CD4-positive, alpha-beta memory T cell (primary cell): Measurements from ENCODE around the gene SCAF1. TPM values are rescaled to one million over a fixed set of nuclear protein-coding genes. Genes with fewer than 3 reads are reported as not detected.

Experiments used
- CTCF ChIA-PET: fragments of 350-600 bp; sonication (Branson Sonifier 250); formaldehyde crosslinking; loops from one replicate; lab custom pipeline; 2021; ENCODE audit warnings: inconsistent platforms; ENCODE audit not compliant: partially characterized antibody; lab: Charles Lee
- POLR2A ChIA-PET: fragments of 350-600 bp; sonication (Branson Sonifier 250); formaldehyde crosslinking; loops from one replicate; lab custom pipeline; 2021; ENCODE audit not compliant: partially characterized antibody; lab: Charles Lee
- DNase-seq, 5 donors: peaks; one replicate each; pipeline versions ENCODE4 v3.0.0 to v3.0.0-alpha.2; 2020 to 2022; ENCODE audit warnings: mixed read lengths in 1 of 5
- H3K27ac ChIP-seq: one replicate; pipeline ENCODE4 v1.7.0; 2013; ENCODE audit warnings: low read depth, low read length
- H3K27me3 ChIP-seq: 2 replicates; pipeline ENCODE4 v1.7.0; 2013; ENCODE audit warnings: mild to moderate bottlenecking, low read length, moderate library complexity; ENCODE audit not compliant: insufficient read depth
- H3K36me3 ChIP-seq: 2 replicates; pipeline ENCODE4 v1.7.0; 2013; ENCODE audit warnings: mild to moderate bottlenecking, low read length, moderate library complexity; ENCODE audit not compliant: insufficient read depth
- H3K4me1 ChIP-seq: 2 replicates; pipeline ENCODE4 v1.7.0; 2013; ENCODE audit warnings: mild to moderate bottlenecking, low read length, moderate library complexity; ENCODE audit not compliant: insufficient read depth
- H3K4me3 ChIP-seq, 2 donors: one replicate each; pipeline ENCODE4 v1.7.0; 2013; ENCODE audit warnings: low read length in 2 of 2, mild to moderate bottlenecking in 1 of 2
- H3K9me3 ChIP-seq, 2 donors: one replicate each; pipeline ENCODE4 v1.7.0; 2013; ENCODE audit warnings: low read length in 2 of 2, control low read depth in 1 of 2; ENCODE audit not compliant: control insufficient read depth in 1 of 2
- H3K27ac Mint-ChIP-seq, 7 donors: one replicate each; pipeline ENCODE4 v1.8.0; 2020 to 2021; ENCODE audit warnings: mixed read lengths in 7 of 7, mild to moderate bottlenecking in 6 of 7, inconsistent platforms in 3 of 7, moderate library complexity in 3 of 7
- H3K27me3 Mint-ChIP-seq, 2 donors: one replicate each; pipeline ENCODE4 v1.8.0; 2020 to 2021; ENCODE audit warnings: mixed read lengths in 2 of 2
- H3K36me3 Mint-ChIP-seq, 2 donors: one replicate each; pipeline ENCODE4 v1.8.0; 2020 to 2021; ENCODE audit warnings: mixed read lengths in 2 of 2, inconsistent platforms in 1 of 2, mild to moderate bottlenecking in 1 of 2
- H3K4me1 Mint-ChIP-seq, 4 donors: one replicate each; pipeline ENCODE4 v1.8.0; 2020 to 2021; ENCODE audit warnings: mixed read lengths in 4 of 4, mild to moderate bottlenecking in 1 of 4
- H3K4me3 Mint-ChIP-seq, 8 donors: one replicate each; pipeline ENCODE4 v1.8.0; 2020 to 2021; ENCODE audit warnings: mixed read lengths in 8 of 8, mild to moderate bottlenecking in 7 of 8, moderate library complexity in 6 of 8, inconsistent platforms in 3 of 8
- H3K9me3 Mint-ChIP-seq, 8 donors: one replicate each; pipeline ENCODE4 v1.8.0; 2020 to 2021; ENCODE audit warnings: mixed read lengths in 8 of 8, mild to moderate bottlenecking in 5 of 8, inconsistent platforms in 3 of 8, moderate library complexity in 1 of 8
- intact Hi-C: fragments of 100-400 bp; cut with micrococcal nuclease; formaldehyde crosslinking; loops from one replicate; pipeline ENCODE4 v1.15.1; 2023
- polyA plus RNA-seq, 2 donors: library from polyadenylated mRNA; unstranded; fragments of 300-500 nt; fragmentation: Illumina TruSeq; gene quantifications; one replicate each; pipeline ENCODE4 v1.2.3, GENCODE V29; 2021
- total RNA-seq, 2 experiments: library from RNA; stranded (reverse); gene quantifications; one replicate each; pipeline ENCODE4 v1.2.3, GENCODE V29; 2021

Gene SCAF1
- total and polyA plus RNA-seq, 4 experiments from 2014 or later, result 4.0 to 62.7 (median 60.5) TPM; not detected in 1

- Histone ChIP-seq H3K4me3 (no peak overlapping the region), H3K36me3 (peaks cover 34% of the 10 kb centered on the region), H3K27ac (no peak overlapping the region), H3K9me3 (no peaks in the 10 kb centered on the region), H3K4me1 (peaks cover 25% of the 10 kb centered on the region), H3K27me3 (no peaks in the 10 kb centered on the region)
- DNase-seq, result peak in 1 of 5 donors; percentile 15
- POLR2A ChIA-PET, result no interaction called here
- intact Hi-C loops, result no loop called here
- no peaks in the 10 kb centered on the region for H3K9me3 Mint-ChIP-seq
- peaks cover 6 to 12% of the 10 kb centered on the region in 2 donors for H3K27me3 Mint-ChIP-seq
- CTCF ChIA-PET, result interaction anchor here (1.4 to 1.6 kb wide), 2 partner anchors 94 to 184 kb away, joined by 3 to 4 read pairs; no protein-coding TSS in a partner anchor
- no peak overlapping the region for H3K4me3 Mint-ChIP-seq
- peaks cover 12 to 24% (median 18%) of the 10 kb centered on the region in 4 donors for H3K4me1 Mint-ChIP-seq
- no peak overlapping the region for H3K27ac Mint-ChIP-seq
- H3K36me3 Mint-ChIP-seq, result peaks cover 25 to 44% of the 10 kb centered on the region in 2 donors
These were observed 44.6 kb downstream of the SCAF1 start for GRCh38 chr19:49686503-49687088.

DNA sequence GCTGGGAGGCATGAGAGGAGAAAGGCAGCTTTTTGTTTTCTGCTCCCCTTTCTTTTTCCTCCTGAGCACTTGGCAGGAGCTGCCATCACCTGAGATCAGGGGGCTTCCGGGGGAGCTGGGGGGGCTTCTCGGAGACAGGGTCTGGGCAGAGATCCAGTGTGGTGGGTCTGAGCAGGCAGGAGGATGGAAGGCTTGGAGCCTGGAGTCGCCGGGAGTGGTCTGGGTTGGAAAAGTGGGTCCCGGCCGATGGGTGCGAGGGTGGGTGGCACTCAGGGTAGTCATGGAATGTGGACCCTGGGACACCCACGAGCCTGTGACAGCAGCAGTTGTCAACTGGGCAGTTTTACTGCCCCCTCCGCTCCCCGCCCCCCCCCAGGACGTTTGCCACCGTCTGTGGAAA is 45.1 kb downstream of the SCAF1 start:
- ChIA-PET CTCF (no interaction called here), POLR2A (interaction anchor here (0.6 to 1.1 kb wide), 2 partner anchors 8 to 29 kb away, joined by 3 to 4 read pairs; no protein-coding TSS in a partner anchor)
- intact Hi-C loops, result no loop called here
- peak in 1 of 5 donors; percentile 25 for DNase-seq
- Mint-ChIP-seq H3K27me3 (peaks cover 6 to 13% of the 10 kb centered on the region in 2 donors), H3K4me1 (peaks cover 12 to 23% (median 18%) of the 10 kb centered on the region in 4 donors), H3K36me3 (peaks cover 20 to 41% of the 10 kb centered on the region in 2 donors), H3K4me3 (no peak overlapping the region), H3K27ac (peak overlapping the region in 1 of 7 donors; percentile 41), H3K9me3 (no peaks in the 10 kb centered on the region)
- Histone ChIP-seq H3K27ac (no peak overlapping the region), H3K36me3 (peaks cover 29% of the 10 kb centered on the region), H3K27me3 (peaks cover under 1% of the 10 kb centered on the region), H3K9me3 (no peaks in the 10 kb centered on the region), H3K4me1 (peaks cover 27% of the 10 kb centered on the region), H3K4me3 (no peak overlapping the region)

GRCh38 chr19:49687566-49688316 is 45.7 kb downstream of the SCAF1 start:
- Mint-ChIP-seq H3K4me1 (peaks cover 12 to 27% (median 17%) of the 10 kb centered on the region in 4 donors), H3K27me3 (peaks cover 8 to 13% of the 10 kb centered on the region in 2 donors), H3K36me3 (peaks cover 15 to 36% of the 10 kb centered on the region in 2 donors), H3K4me3 (no peak overlapping the region), H3K27ac (peak overlapping the region in 3 of 7 donors; percentile 8 to 77 (median 37)), H3K9me3 (no peaks in the 10 kb centered on the region)
- no peak overlapping the region for H3K4me3 ChIP-seq
- peak in 1 of 5 donors; percentile 36 for DNase-seq
- intact Hi-C loops, result no loop called here
- H3K36me3 ChIP-seq, result peaks cover 25% of the 10 kb centered on the region
- ChIA-PET CTCF (no interaction called here), POLR2A (interaction anchor here (0.6 to 1.1 kb wide), 2 partner anchors 9 to 28 kb away, joined by 3 to 4 read pairs; no protein-coding TSS in a partner anchor)
- H3K27ac ChIP-seq, result no peak overlapping the region
- peaks cover 4% of the 10 kb centered on the region for H3K27me3 ChIP-seq
- peaks cover 27% of the 10 kb centered on the region for H3K4me1 ChIP-seq
- H3K9me3 ChIP-seq, result no peaks in the 10 kb centered on the region

DNA sequence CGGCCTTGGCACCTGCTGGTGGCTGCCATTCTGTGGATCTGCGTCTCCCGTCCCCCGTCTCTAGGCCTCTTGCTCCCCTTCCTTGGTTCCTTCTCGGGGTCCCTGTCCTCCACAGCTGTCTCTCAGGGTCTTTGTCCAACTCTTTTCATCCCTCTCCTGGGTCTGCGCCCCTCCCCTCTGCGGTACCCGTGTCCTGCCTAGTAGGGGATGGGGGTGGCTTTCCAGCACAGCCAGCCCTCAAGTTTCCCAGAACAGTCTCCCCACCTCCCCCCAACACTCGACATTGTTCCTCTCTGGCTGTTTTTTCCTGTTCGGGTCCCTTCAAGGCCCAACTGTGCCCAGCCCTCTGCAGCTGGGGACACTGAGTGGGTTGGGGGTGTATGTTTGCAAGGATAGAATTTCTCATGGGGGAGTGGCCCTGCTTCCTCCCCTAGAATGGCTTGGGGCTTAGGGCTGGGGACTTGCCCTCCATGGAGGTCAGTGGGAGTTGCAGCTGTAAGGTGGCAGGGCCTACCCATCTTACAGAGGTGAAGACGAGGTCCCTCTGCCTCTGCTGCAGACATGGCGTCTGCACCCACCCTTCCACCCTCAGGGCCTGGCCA is 46.6 kb downstream of the SCAF1 start:
- POLR2A ChIA-PET, result no interaction called here
- peaks cover 12 to 27% (median 17%) of the 10 kb centered on the region in 4 donors for H3K4me1 Mint-ChIP-seq

GRCh38 chr19:49689133-49690078 is 47.4 kb downstream of the SCAF1 start, which contains the start of gene ADM5:
Gene ADM5, plus strand, starts transcription at chr19:49689594. Its CDS starts 244 bp downstream, at chr19:49689838.
- CTCF ChIA-PET, result interaction anchor here (0.9 to 1.6 kb wide), 4 partner anchors 9 to 28 kb away, joined by 3 to 5 read pairs (median 3); no protein-coding TSS in a partner anchor
- Histone ChIP-seq H3K4me3 (peak within 1 kb of the TSS in 1 of 2 donors; percentile 49), H3K36me3 (peaks cover 16% of the 10 kb centered on the region), H3K27me3 (peaks cover 4% of the 10 kb centered on the region), H3K9me3 (no peaks in the 10 kb centered on the region), H3K27ac (no peak within 1 kb of the TSS), H3K4me1 (peaks cover 27% of the 10 kb centered on the region)
- Mint-ChIP-seq H3K27me3 (peaks cover 10 to 16% of the 10 kb centered on the region in 2 donors), H3K27ac (peak within 1 kb of the TSS in 6 of 7 donors; percentile 25 to 84 (median 47)), H3K36me3 (peaks cover 10 to 23% of the 10 kb centered on the region in 2 donors), H3K9me3 (no peaks in the 10 kb centered on the region), H3K4me3 (peak within 1 kb of the TSS; percentile 85 to 94 (median 90)), H3K4me1 (peaks cover 14 to 27% (median 17%) of the 10 kb centered on the region in 4 donors)
- intact Hi-C loops, result no loop called here
- DNase-seq, result peak in 2 of 5 donors; percentile 19 to 46
- POLR2A ChIA-PET, result interaction anchor here (1.3 kb wide), 1 partner anchor 13 kb away, joined by 4 read pairs; no protein-coding TSS in a partner anchor

More for the DNA sequence above, 46.6 kb downstream of the SCAF1 start:
- intact Hi-C loops, result no loop called here
- H3K27ac Mint-ChIP-seq, result peak overlapping the region in 2 of 7 donors; percentile 10 to 31
- Histone ChIP-seq H3K27me3 (peaks cover 4% of the 10 kb centered on the region), H3K4me3 (no peak overlapping the region), H3K4me1 (peaks cover 27% of the 10 kb centered on the region), H3K36me3 (peaks cover 24% of the 10 kb centered on the region), H3K27ac (no peak overlapping the region), H3K9me3 (no peaks in the 10 kb centered on the region)
- peaks cover 15 to 31% of the 10 kb centered on the region in 2 donors for H3K36me3 Mint-ChIP-seq
- CTCF ChIA-PET, result no interaction called here
- peak in 1 of 5 donors; percentile 15 for DNase-seq
- no peak overlapping the region for H3K4me3 Mint-ChIP-seq
- peaks cover 8 to 13% of the 10 kb centered on the region in 2 donors for H3K27me3 Mint-ChIP-seq
- H3K9me3 Mint-ChIP-seq, result no peaks in the 10 kb centered on the region

DNA sequence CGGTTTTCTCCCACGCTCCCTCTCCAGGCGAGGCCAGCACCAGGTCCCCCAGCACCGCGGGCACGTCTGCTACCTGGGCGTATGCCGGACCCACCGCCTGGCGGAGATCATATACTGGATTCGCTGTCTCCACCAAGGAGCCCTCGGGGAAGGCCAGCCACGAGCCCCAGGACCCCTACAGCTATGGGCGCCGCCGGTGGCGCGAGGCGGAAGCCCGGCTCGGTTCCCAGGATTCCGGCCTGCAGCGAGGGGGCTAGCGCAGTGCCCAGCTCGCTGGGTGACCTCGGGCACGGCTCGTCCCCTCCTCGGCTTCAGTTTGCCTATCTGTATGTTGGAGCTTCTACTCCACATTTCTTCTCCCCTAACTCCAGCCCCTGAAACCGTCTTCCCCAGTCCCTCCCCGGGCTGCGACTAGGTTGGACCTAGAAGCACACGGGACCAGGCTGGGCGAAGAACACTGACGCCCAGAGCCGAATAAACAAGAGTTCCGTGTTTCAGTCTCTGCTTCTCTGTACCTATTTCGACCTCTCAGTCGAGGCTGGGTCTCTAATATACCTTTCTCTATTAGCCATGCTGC is 48.2 kb downstream of the SCAF1 start:
- Histone ChIP-seq H3K27me3 (peaks cover 4% of the 10 kb centered on the region), H3K4me1 (peaks cover 27% of the 10 kb centered on the region), H3K27ac (no peak overlapping the region), H3K36me3 (peaks cover 12% of the 10 kb centered on the region), H3K9me3 (no peaks in the 10 kb centered on the region), H3K4me3 (peak overlapping the region in 1 of 2 donors; percentile 49)
- H3K36me3 Mint-ChIP-seq, result peaks cover 8 to 19% of the 10 kb centered on the region in 2 donors
- intact Hi-C loops, result no loop called here
- ChIA-PET POLR2A (interaction anchor here (1.3 kb wide), 1 partner anchor 14 kb away, joined by 4 read pairs; no protein-coding TSS in a partner anchor), CTCF (interaction anchor here (0.9 to 1.6 kb wide), 4 partner anchors 9 to 27 kb away, joined by 3 to 5 read pairs (median 3); no protein-coding TSS in a partner anchor)
- peak overlapping the region; percentile 85 to 94 (median 90) for H3K4me3 Mint-ChIP-seq
- H3K4me1 Mint-ChIP-seq, result peaks cover 14 to 27% (median 17%) of the 10 kb centered on the region in 4 donors
- H3K27ac Mint-ChIP-seq, result peak overlapping the region in 6 of 7 donors; percentile 25 to 84 (median 47)
- H3K27me3 Mint-ChIP-seq, result peaks cover 10 to 16% of the 10 kb centered on the region in 2 donors
- DNase-seq, result peak in 1 of 5 donors; percentile 20
- no peaks in the 10 kb centered on the region for H3K9me3 Mint-ChIP-seq
